ENCODE measurements around the gene IFI35. TPM values are rescaled to one million over a fixed set of nuclear protein-coding genes. Genes with fewer than 3 reads are reported as not detected.

Gene IFI35
- total and polyA plus RNA-seq, 3 donors from 2014 or later = 8.0 to 15.0 (median 12.7) TPM

DNA sequence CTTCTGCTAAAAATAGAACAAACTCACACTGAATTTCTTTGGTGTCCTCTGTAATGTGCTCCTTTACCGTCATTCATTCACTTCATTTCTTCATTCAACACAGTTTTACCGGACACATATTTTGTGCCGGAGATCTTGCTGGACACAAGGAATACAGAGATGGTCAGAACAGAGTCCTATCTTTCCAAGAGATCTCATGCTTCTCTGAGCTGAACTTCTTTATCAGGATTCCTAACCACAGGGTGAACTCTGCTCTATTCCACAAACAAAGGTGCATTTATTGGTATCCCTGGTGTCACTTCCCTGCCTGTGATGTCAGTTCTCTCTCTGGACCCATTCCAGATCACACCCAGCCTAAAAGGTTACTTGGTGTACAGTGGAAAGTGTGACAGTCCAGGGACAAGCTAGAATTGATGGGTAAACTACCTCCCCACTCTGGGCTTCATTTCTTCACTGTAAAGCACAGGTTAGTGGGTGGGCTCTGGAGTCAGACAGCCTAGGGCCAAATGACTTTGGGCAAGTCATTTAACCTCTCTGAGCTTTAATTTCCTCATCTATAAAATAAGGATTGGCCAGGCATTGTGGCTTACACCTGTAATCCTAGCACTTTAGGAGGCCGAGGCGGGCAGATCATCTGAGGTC, 4.2 kb downstream of the IFI35 start:
- H3K4me3 ChIP-seq = no peak overlapping the region
- no peaks in the 10 kb centered on the region for H3K36me3 ChIP-seq (ENCODE audit: low read depth, missing control alignments)
- H3K4me1 ChIP-seq = peaks cover 47% of the 10 kb centered on the region
- intact Hi-C loops (cut with DNase I; ENCODE audit: low total_unique reads) = no loop called here
- no peaks in the 10 kb centered on the region for H3K27me3 ChIP-seq
- H3K9me3 ChIP-seq = no peaks in the 10 kb centered on the region
- whole genome bisulfite sequencing, 2 donors = 61 to 65% methylated on average over 3 to 5 of the region's 5 CpGs
- H3K27ac ChIP-seq = peak overlapping the region in 1 of 2 donors; percentile 32
- no peak for TF ChIP-seq POLR2A (IDR thresholded peaks at IDR 0.05)
- TF ChIP-seq, protein P1, sequence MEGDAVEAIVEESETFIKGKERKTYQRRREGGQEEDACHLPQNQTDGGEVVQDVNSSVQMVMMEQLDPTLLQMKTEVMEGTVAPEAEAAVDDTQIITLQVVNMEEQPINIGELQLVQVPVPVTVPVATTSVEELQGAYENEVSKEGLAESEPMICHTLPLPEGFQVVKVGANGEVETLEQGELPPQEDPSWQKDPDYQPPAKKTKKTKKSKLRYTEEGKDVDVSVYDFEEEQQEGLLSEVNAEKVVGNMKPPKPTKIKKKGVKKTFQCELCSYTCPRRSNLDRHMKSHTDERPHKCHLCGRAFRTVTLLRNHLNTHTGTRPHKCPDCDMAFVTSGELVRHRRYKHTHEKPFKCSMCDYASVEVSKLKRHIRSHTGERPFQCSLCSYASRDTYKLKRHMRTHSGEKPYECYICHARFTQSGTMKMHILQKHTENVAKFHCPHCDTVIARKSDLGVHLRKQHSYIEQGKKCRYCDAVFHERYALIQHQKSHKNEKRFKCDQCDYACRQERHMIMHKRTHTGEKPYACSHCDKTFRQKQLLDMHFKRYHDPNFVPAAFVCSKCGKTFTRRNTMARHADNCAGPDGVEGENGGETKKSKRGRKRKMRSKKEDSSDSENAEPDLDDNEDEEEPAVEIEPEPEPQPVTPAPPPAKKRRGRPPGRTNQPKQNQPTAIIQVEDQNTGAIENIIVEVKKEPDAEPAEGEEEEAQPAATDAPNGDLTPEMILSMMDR (IDR thresholded peaks at IDR 0.05) = no peak
- DNase-seq = no peak

DNA sequence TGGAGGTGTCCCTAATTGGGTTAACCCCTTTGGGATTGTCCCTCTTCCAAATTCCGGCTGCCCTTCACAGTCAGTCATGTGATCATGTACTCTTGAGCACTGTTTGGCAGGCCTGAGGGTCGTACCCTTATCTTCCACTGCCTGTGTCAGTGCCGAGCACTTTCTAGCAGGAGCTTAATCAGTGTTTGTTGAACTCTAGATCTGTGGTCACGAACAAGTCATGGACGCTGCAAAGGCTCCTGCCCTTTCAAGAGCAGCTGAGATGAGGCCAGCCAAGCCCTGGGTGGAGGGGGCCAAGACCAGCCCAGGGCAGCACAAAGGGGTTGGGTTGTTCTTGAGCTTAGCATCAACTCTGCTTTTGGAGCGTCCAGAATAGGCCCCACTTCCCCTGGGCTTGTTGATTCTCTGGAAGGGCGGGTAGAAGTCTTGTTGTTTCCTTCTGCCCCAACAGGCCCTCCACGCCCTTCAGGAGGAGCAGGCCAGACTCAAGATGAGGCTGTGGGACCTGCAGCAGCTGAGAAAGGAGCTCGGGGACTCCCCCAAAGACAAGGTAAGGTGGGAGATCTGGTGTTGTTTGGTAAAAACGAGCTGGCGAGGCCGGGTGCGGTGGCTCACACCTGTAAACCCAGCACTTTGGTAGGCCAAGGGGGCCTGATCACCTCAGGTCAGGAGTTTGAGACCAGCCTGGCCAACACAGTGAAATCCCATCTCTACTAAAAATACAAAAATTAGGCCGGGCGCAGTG, 5.3 kb downstream of the IFI35 start:
- H3K27ac ChIP-seq = peak overlapping the region in 1 of 2 donors; percentile 55
- H3K9me3 ChIP-seq = no peaks in the 10 kb centered on the region
- peaks cover 52% of the 10 kb centered on the region for H3K4me1 ChIP-seq
- H3K4me3 ChIP-seq = no peak overlapping the region
- no peak for TF ChIP-seq POLR2A (IDR thresholded peaks at IDR 0.05)
- TF ChIP-seq, protein P1 (IDR thresholded peaks at IDR 0.05) = no peak
- WGBS, 2 donors = 63 to 64% methylated on average over 15 of the region's 15 CpGs
- no peaks in the 10 kb centered on the region for H3K36me3 ChIP-seq (ENCODE audit: low read depth, missing control alignments)
- no peak for DNase-seq
- H3K27me3 ChIP-seq = no peaks in the 10 kb centered on the region
- intact Hi-C loops (cut with DNase I; ENCODE audit: low total_unique reads) = no loop called here

DNA sequence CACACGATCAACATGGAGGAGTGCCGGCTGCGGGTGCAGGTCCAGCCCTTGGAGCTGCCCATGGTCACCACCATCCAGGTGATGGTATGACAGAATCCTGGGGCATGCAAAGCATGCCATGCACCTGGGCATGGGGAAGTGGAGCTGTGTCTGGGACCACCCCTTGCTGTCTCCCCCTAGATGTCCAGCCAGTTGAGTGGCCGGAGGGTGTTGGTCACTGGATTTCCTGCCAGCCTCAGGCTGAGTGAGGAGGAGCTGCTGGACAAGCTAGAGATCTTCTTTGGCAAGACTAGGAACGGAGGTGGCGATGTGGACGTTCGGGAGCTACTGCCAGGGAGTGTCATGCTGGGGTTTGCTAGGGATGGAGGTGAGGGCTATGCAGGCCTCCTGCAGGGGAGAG, 6.7 kb downstream of the IFI35 start:
- H3K9me3 ChIP-seq = no peaks in the 10 kb centered on the region
- H3K4me3 ChIP-seq = no peak overlapping the region
- intact Hi-C loops (cut with DNase I; ENCODE audit: low total_unique reads) = no loop called here
- no peaks in the 10 kb centered on the region for H3K27me3 ChIP-seq
- peaks cover 53% of the 10 kb centered on the region for H3K4me1 ChIP-seq
- TF ChIP-seq, protein P1 (IDR thresholded peaks at IDR 0.05) = no peak
- no peak for TF ChIP-seq POLR2A (IDR thresholded peaks at IDR 0.05)
- no peaks in the 10 kb centered on the region for H3K36me3 ChIP-seq (ENCODE audit: low read depth, missing control alignments)
- 76 to 91% methylated on average over 4 to 8 of the region's 8 CpGs for WGBS, 2 donors
- H3K27ac ChIP-seq = no peak overlapping the region
- DNase-seq = no peak

DNA sequence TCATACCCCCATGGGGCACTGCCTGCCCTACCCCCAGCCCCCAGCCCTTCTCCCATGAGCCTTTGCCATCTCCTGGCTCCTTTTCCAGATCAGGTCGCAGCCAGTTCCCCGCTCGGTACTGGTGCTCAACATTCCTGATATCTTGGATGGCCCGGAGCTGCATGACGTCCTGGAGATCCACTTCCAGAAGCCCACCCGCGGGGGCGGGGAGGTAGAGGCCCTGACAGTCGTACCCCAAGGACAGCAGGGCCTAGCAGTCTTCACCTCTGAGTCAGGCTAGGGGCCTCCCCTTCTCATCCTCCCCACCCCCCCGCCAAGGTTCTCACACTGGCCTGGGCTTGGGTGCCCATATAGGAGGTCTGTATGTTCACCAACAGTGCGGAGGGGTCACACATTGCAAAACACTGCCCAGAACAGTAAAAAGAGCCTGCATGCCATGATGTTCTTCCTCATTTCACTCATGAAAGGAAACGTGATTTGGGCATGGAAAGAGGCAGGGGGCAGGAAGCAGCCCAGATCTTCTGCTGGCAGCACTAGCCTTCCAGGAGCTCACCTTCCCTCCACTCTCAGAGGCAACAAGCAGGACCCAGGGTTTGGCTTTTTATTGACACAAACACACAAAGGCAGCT, 7.5 kb downstream of the IFI35 start:
- Histone ChIP-seq H3K36me3 (ENCODE audit: low read depth, missing control alignments) (no peaks in the 10 kb centered on the region), H3K27ac (no peak overlapping the region), H3K4me1 (peaks cover 57% of the 10 kb centered on the region)

More for the DNA sequence above, 7.5 kb downstream of the IFI35 start:
- H3K27me3 ChIP-seq = no peaks in the 10 kb centered on the region
- 60 to 77% methylated on average over 11 to 12 of the region's 12 CpGs for WGBS, 2 donors
- no peak for DNase-seq
- no peaks in the 10 kb centered on the region for H3K9me3 ChIP-seq
- no peak for TF ChIP-seq POLR2A (IDR thresholded peaks at IDR 0.05)
- TF ChIP-seq, protein P1 (IDR thresholded peaks at IDR 0.05) = no peak
- H3K4me3 ChIP-seq = no peak overlapping the region
- intact Hi-C loops (cut with DNase I; ENCODE audit: low total_unique reads) = no loop called here
